Pancreas (tissue), 10 donors: ENCODE measurements around the gene AK8. TPM values are rescaled to one million over a fixed set of nuclear protein-coding genes. Genes with fewer than 3 reads are reported as not detected.
"Not testable (repeated sequence)": the region's sequence is repeated elsewhere in the genome, so short reads cannot be mapped to it uniquely, and the experiment has no call there.

Source experiments
- ATAC-seq, 4 donors: fragments of 200-7000 bp; cut with Tn5 transposase; one replicate each; pipeline versions ENCODE4 v1.8.0 to v1.9.1; 2020; ENCODE audit warnings: mild to moderate bottlenecking in 4 of 4, moderate library complexity in 4 of 4
- DNase-seq, 6 donors: peaks; one replicate each; pipeline ENCODE4 v3.0.0-alpha.2; 2020
- FAIRE-seq: peaks from 2 replicates; lab custom pipeline; 2012; peaks lifted over from hg19 to GRCh38; lab: Jason Lieb, UNC
- H3K27ac ChIP-seq, 4 donors: fragments of 200-600 bp; sonication (generic); 1 replicate in 3 of 4; 2 replicates in 1 of 4; pipeline versions ENCODE4 v1.5.0 to v1.8.0; 2020
- H3K27me3 ChIP-seq, 4 donors: fragments of 200-600 bp; one replicate each; pipeline ENCODE4 v1.8.0; 2021
- H3K36me3 ChIP-seq, 3 donors: fragments of 200-600 bp; sonication (generic) in 1 of 3; one replicate each; pipeline versions ENCODE4 v1.5.0 to v1.8.0; 2020 to 2021
- H3K4me1 ChIP-seq, 3 donors: fragments of 200-600 bp; one replicate each; pipeline ENCODE4 v1.8.0; 2021
- H3K4me3 ChIP-seq, 4 donors: fragments of 200-600 bp; sonication (generic) in 2 of 4; one replicate each; pipeline versions ENCODE4 v1.5.0 to v1.8.0; 2020 to 2021
- H3K9me3 ChIP-seq, 4 donors: fragments of 200-600 bp; one replicate each; pipeline ENCODE4 v1.8.0; 2021
- WGBS, 2 donors: extraction: QIAGEN DNeasy Blood & Tissue Kit; methylation state at CpG; one replicate each; pipeline ENCODE4 v1.1.7; 2013; 5-methylcytosine and 5-hydroxymethylcytosine counted together
- intact Hi-C, 3 donors: fragments of 100-400 bp; cut with DNase I; formaldehyde crosslinking; loops; one replicate each; pipeline versions ENCODE4 v1.11.1 to v1.14.2; 2022
- polyA plus RNA-seq, 2 donors: library from polyadenylated mRNA; stranded (reverse); fragments of 200-250 nt; gene quantifications; one replicate each; pipeline ENCODE4 v1.2.3, GENCODE V29; 2013
- total RNA-seq, 6 donors: library from RNA; stranded (reverse); fragmentation: NEBNext Ultra II Directional in 4 of 6; extraction: Animal tissue kit (Norgen Biotek cat#: 25700) in 4 of 6; gene quantifications; one replicate each; pipeline versions ENCODE4 v1.2.1 to v1.2.4, GENCODE V29; 2021 to 2023
- TF ChIP-seq, protein P1 (sequence below), 4 donors: fragments of 200-600 bp; sonication (generic) in 3 of 4; IDR thresholded peaks; one replicate each; pipeline versions ENCODE4 v1.5.0 to v1.8.0; 2021; ENCODE audit warnings: antibody characterized with exemption in 4 of 4
- donor health status: healthy with polysubstance abuse.
- donor health status: DM: no; HTN: no; CAD: no; lungs with moderate emphysema.
- donor health status: DM: no; HTN: no; CAD: no.
- donor health status: control.
- donor health status: control.
- donor health status: Bipolar disorder and iron deficiency.
- donor health status: DM: yes; HTN: yes; CAD: no.
- donor health status: DM: no; HTN: no; CAD: no.
- donor health status: DM: no; HTN: no; CAD: no.
- donor health status: DM: yes; HTN: yes; CAD: no.

Gene AK8
- total and polyA plus RNA-seq, 8 donors, result 0.19 to 1.0 (median 0.67) TPM

- Histone ChIP-seq H3K4me1 (no peaks in the 10 kb centered on the region), H3K27ac (no peak overlapping the region), H3K4me3 (no peak overlapping the region), H3K36me3 (no peaks in the 10 kb centered on the region), H3K27me3 (no peaks in the 10 kb centered on the region), H3K9me3 (no peaks in the 10 kb centered on the region)
- 70 to 73% methylated on average over 12 of the region's 12 CpGs for WGBS, 2 donors
- ATAC-seq, result no peak
- FAIRE-seq, result no peak
- no peak for DNase-seq
- intact Hi-C loops, result no loop called here
- TF ChIP-seq, protein P1, sequence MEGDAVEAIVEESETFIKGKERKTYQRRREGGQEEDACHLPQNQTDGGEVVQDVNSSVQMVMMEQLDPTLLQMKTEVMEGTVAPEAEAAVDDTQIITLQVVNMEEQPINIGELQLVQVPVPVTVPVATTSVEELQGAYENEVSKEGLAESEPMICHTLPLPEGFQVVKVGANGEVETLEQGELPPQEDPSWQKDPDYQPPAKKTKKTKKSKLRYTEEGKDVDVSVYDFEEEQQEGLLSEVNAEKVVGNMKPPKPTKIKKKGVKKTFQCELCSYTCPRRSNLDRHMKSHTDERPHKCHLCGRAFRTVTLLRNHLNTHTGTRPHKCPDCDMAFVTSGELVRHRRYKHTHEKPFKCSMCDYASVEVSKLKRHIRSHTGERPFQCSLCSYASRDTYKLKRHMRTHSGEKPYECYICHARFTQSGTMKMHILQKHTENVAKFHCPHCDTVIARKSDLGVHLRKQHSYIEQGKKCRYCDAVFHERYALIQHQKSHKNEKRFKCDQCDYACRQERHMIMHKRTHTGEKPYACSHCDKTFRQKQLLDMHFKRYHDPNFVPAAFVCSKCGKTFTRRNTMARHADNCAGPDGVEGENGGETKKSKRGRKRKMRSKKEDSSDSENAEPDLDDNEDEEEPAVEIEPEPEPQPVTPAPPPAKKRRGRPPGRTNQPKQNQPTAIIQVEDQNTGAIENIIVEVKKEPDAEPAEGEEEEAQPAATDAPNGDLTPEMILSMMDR (IDR thresholded peaks at IDR 0.05), result no peak
These were observed 156.4 kb downstream of the AK8 start for GRCh38 chr9:132721661-132722060.

DNA sequence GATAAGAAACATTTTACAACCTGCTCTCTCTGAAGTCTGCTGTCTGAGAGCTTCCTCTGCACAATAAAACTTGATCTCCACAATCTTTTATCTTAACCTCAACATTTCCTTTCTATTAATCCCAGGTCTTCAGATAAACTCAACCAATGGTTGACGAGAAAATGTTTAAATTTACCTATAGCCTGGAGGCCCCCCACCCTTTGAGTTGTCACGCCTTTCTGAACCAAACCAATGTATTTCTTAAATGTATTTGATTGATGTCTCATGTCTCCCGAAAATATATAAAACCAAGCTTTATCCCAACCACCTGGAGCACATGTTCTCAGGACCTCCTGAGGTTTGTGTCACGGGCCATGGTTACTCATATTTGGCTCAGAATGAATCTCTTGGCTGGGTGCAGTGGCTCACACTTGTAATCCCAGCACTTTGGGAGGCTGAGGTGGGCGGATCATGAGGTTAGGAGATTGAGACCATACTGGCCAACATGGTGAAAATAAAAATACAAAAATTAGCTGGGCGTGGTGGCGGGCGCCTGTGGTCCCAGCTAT is 159.6 kb downstream of the AK8 start:
- H3K9me3 ChIP-seq, H3K27me3 ChIP-seq, H3K4me1 ChIP-seq, H3K36me3 ChIP-seq, H3K27ac ChIP-seq, H3K4me3 ChIP-seq, ATAC-seq, DNase-seq, intact Hi-C loops, FAIRE-seq: not testable (repeated sequence)
- WGBS, 2 donors, result 68 to 78% methylated on average over 8 of the region's 8 CpGs

DNA sequence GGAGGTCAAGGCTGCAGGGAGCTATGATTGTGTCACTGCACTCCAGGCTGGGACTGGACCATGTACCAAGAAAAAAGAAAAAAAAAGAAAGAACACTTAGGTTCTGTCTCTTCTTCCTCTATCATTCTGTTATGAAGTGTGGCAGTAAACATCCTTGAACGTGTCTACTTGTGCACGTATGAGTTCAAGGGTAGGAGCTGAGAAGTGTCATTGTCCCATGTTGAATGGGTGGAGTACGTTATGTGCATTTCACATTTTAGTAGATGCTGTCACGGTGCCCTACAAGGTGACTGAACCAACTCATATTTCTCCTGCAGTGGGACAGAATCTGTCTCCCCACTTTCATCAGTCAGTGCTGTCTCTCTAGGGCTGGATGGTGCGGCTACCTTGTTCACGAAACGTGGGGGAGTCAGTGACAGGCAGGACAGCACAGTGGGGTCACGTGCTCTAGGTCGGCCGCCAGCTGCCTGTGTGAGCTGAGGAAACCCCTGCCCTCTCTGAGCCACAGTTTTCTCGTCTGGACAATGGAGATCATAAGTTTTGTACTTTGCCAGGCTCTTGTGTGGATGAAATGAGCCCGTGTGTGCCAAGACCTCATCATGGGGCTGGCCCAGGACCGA is 160.6 kb downstream of the AK8 start:
- H3K9me3 ChIP-seq, result no peaks in the 10 kb centered on the region
- ATAC-seq, result no peak
- FAIRE-seq, result no peak
- DNase-seq, result no peak
- TF ChIP-seq, protein P1 (IDR thresholded peaks at IDR 0.05), result no peak
- H3K27me3 ChIP-seq, result no peaks in the 10 kb centered on the region
- no peak overlapping the region for H3K4me3 ChIP-seq
- 54 to 62% methylated on average over 13 of the region's 13 CpGs for WGBS, 2 donors
- H3K27ac ChIP-seq, result no peak overlapping the region
- H3K36me3 ChIP-seq, result no peaks in the 10 kb centered on the region
- intact Hi-C loops, result no loop called here
- no peaks in the 10 kb centered on the region for H3K4me1 ChIP-seq

- no peaks in the 10 kb centered on the region for H3K27me3 ChIP-seq
- TF ChIP-seq, protein P1 (IDR thresholded peaks at IDR 0.05), result no peak
- no peaks in the 10 kb centered on the region for H3K9me3 ChIP-seq
- H3K4me3 ChIP-seq, result no peak overlapping the region
- no peaks in the 10 kb centered on the region for H3K36me3 ChIP-seq
- H3K27ac ChIP-seq, result no peak overlapping the region
- no peaks in the 10 kb centered on the region for H3K4me1 ChIP-seq
- intact Hi-C loops, result no loop called here
- DNase-seq, result no peak
- no peak for ATAC-seq
- no peak for FAIRE-seq
- WGBS, 2 donors, result 76 to 86% methylated on average over 4 of the region's 4 CpGs
These were observed 162.1 kb downstream of the AK8 start for GRCh38 chr9:132716007-132716406.

GRCh38 chr9:132712753-132713152 is 165.3 kb downstream of the AK8 start:
- no peak for DNase-seq
- 60 to 71% methylated on average over 5 of the region's 5 CpGs for WGBS, 2 donors
- no peak for ATAC-seq

More at GRCh38 chr9:132712753-132713152, 165.3 kb downstream of the AK8 start:
- no peaks in the 10 kb centered on the region for H3K4me1 ChIP-seq
- intact Hi-C loops, result no loop called here
- H3K4me3 ChIP-seq, result no peak overlapping the region
- no peaks in the 10 kb centered on the region for H3K9me3 ChIP-seq
- FAIRE-seq, result no peak
- TF ChIP-seq, protein P1 (IDR thresholded peaks at IDR 0.05), result no peak
- no peaks in the 10 kb centered on the region for H3K36me3 ChIP-seq
- peaks cover 0 to 3% (median 0%) of the 10 kb centered on the region in 4 donors for H3K27me3 ChIP-seq
- H3K27ac ChIP-seq, result no peak overlapping the region
